Dedifferentiated amniotic fluid mesenchymal stem cell (primary cell): ENCODE measurements around the gene SMR3A.

Source experiments
- DNase-seq: peaks from one replicate; pipeline ENCODE4 v3.0.0-alpha.2; 2016; ENCODE audit errors: extremely low spot score

SMR3A gene

GRCh38 chr4:70360460-70360859 is at the start of gene SMR3A:
Gene SMR3A, plus strand, starts transcription at chr4:70360760. Its CDS starts 1,356 bp downstream, at chr4:70362116.
- DNase-seq: no peak

GRCh38 chr4:70313736-70314135 is 46.8 kb upstream of the SMR3A start:
- DNase-seq: no peak

- DNase-seq: no peak
Observed at GRCh38 chr4:70315928-70316327, 44.6 kb upstream of the SMR3A start.

GRCh38 chr4:70326052-70326451 is 34.5 kb upstream of the SMR3A start:
- DNase-seq: no peak

GRCh38 chr4:70334681-70335080 is 25.9 kb upstream of the SMR3A start, which contains the start of gene CABS1:
Gene CABS1, plus strand, starts transcription at chr4:70334981. Its CDS starts 59 bp downstream, at chr4:70335040.
- no peak for DNase-seq

DNA sequence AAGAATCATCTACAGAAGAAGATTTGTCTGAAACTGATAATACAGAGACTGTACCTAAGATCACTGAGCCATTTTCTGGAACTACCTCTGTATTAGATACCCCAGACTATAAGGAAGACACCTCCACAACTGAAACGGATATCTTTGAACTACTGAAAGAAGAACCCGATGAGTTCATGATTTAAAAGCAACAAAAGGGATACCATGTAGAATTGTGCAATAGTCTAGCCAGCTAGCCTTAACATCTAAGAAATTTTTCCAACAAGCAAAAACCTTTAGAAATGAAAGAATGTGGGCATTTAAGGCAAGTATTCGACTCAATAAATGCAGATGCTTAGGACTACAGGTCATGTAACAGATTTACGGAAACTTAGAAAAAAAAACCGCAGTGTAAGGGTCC is 24.5 kb upstream of the SMR3A start:
- no peak for DNase-seq

DNA sequence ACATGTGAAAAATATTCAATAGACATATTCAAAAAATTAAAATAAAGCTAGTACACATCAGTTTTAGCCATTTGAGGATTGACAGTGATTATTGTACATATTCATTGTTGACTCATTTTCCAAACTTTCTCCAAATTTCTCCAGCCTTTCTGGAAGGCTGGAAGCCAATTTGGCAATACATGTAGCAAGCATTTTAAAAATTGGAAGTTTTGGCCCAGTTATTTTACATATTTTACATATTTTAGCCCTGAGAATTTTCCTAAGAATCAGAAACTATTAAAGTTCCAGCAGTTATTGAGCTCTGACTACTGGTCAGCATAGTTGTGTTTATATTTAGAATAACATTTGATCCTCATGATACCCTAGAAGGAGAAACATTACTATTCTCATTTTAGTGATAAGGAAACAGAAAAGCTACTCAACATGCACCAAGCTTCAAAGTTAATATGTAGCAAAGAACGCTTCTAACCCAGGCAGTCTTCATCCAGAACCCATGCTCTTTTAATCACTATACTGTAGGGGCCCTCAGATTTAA is 22.6 kb upstream of the SMR3A start:
- DNase-seq: no peak

- DNase-seq: no peak
Observed at GRCh38 chr4:70356185-70356584, 4.4 kb upstream of the SMR3A start.

DNA sequence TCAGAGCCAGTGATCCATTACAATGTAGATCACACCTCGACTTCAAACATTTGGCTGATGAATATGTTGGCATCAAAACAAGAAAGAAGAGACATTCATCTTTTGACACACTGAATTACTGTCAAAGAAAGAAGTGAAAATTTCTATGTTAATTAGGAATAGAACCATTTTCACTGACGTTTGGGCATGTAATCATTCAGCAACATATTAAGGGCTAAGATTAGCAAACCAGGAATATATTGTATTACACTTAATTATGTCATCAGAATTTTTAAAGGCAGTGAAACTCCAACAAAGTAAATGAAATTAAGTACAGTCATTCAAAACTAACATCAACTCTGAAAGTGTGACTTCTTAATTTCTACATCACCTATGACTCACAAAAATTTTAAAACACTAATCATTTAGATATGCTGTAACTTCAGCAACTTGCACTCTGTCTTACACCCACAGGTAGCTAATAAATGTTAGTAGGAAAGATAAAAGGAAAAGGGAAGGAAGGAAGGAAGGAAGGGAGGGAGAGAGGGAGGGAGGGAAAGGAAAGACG is 1.4 kb upstream of the SMR3A start:
- DNase-seq: no peak

DNA sequence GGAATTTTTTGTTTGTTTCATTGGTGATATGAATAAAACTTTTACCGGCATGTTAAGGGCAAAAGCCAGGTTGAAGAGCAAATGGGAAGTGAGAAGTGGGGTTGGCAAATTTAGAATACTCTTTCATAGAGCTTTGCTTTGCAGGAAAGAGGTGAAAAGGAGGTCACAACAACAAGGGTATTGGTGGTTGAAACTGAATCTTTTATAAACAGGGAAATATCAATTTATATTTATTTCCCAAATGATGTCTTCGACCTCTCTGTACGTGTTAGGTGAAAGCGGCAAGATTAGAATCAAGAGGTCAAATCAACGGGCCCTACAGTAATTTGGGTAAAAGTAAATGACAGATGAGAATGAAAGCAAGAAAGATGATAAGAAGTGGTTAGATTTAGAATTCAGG is 3.4 kb downstream of the SMR3A start:
- DNase-seq: no peak

GRCh38 chr4:70365479-70365878 is 4.9 kb downstream of the SMR3A start:
- no peak for DNase-seq

- no peak for DNase-seq
Observed at GRCh38 chr4:70367813-70368212, 7.3 kb downstream of the SMR3A start.

DNA sequence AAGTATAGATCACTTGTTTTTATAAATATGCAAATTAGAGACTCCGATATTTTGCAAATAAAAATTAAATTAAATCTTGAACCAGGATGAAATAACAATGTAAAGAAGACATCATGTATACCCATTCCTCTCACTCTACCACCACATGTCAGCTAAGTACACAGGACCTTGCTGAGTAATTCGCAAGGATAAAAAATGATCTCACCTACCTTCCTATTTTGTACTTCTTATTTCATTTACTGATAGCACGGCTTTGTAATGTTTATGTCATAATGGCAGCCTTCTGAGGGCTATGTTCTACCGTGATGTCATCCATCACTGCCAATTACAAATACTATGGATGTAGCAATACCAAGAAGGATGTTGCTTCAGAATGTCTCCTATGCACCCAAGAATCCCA is 11.4 kb downstream of the SMR3A start:
- DNase-seq: no peak

DNA sequence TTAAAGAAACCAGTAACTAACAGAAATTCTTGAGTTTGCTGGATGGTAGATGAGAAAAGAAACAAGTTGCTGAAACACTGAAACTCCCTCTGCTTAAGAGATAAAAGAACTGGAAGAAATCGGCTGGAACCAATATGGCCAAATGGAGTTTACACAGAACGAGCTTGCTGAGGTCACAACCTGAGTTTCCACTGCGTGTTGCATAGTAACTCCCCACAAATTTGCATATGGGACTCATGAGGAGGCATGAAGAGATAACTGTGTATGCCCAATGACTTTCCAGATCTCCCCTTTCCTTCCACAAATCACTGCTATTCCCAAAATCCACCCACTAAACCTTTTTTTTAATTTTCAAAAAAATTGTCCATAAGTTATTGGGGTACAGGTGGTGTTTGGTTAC is 12.2 kb downstream of the SMR3A start:
- DNase-seq: no peak

DNA sequence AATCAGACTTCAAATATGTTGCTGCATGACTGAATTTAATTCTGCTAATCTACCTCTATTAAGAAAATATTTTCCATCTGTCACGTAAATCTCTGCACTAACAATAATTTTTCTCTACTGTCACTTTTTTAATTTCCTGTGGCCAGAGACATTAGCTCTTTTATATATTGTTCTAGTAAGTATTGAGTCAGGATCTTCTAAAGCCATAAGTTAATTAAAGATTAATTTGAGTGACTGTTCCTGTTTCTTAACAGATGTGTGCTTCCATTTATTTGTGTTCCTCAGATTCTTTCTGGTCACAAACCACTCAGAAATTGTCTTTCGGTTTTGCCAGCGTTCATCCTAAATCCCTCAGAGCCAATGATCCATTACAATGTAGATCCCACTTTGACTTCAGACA is 20.0 kb downstream of the SMR3A start:
- DNase-seq: no peak

GRCh38 chr4:70382691-70383181 is 22.2 kb downstream of the SMR3A start, which contains the start of gene SMR3B:
Gene SMR3B, plus strand, starts transcription at chr4:70383131. Its CDS starts 1,380 bp downstream, at chr4:70384511.
- DNase-seq: no peak

DNA sequence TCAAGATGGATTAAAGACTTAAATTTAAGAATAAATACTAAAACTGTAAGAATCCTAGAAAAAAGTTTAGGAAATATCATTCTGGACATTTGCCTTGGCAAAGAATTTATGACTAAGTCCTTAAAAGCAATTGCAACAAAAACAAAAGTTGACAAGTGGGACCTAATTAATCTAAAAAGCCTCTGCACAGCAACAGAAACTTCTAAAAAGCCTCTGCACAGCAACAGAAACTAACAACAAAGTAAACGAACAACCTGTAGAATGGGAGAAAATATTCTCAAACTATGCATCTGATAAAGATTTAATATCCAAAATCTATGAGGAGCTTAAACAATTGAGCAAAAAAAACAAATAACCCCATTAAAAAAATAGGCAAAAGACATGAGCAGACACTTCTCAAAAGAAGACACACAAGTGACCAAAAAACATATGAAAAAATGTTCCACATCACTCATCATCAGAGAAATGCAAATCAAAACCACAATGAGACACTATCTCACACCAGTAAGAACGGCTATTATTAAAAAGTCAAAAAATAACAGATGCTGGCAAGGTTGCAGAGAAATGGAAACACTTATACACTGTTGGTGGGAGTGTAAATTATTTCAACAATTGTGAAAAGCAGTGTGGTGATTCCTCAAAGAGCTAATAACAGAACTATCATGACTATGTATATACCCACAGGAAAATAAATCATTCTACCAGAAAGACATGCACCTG is 31.7 kb downstream of the SMR3A start:
- no peak for DNase-seq

GRCh38 chr4:70397580-70397979 is 37.0 kb downstream of the SMR3A start, which contains the start of gene OPRPN:
Gene OPRPN, plus strand, starts transcription at chr4:70397940. Its CDS starts 1,346 bp downstream, at chr4:70399286.
- DNase-seq: no peak

DNA sequence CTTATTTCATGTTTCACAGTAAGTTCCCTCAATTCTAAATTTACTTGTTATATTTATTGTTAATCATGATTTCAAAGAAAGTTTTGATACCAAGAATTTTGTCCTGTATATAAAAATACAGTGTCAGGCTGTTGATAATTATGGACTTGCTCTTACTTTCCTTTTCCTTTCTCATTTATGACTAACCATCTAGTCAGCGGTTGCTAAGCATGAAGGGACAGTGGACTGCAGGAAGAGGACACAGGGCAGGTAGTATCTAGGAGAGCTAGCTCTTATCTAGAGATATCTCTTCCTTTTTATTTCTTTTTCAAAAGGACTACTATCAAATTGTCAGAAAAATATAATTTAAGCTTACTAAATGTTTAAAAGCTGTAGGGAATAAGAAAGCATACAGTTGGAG is 38.8 kb downstream of the SMR3A start:
- DNase-seq: no peak

DNA sequence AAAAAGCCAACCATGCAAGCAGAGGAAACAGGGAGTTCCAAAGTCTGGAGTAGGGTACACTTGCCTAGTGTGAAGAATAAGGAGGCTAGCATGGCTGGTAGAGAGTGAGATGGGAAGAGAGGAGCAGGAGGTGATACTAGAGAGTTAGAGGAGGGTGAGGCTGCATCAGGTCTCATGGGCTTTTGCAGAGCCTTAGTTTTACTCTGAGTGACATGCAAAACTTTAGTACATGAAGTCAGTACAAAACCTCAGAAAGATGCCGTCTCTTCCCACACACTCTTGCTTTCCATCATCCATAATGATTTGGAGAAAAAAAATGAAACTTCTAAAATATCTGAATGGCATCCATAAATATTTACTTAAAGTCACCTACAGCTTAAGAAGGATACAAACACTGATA is 42.2 kb downstream of the SMR3A start:
- DNase-seq: no peak

DNA sequence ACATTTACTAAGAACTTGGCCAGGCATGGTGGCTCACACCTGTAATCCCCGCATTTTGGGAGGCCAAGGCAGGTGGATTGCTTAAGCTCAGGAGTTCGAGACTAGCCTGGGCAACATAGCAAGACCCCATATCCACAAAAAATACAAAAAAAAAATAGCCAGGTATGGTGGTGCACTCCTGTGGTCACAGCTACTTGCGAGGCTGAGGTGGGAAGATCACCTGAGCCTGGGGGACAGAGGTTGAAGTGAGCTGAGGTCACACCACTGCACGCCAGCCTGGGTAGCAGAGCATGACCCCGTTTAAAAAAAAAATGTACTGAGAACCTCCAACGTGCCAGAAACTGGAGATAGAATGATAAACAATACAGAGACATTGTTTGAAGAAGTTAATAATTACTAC is 45.2 kb downstream of the SMR3A start:
- DNase-seq: no peak
